Spleen (tissue), 11 donors: Measurements from ENCODE around the gene ANXA11. TPM values are rescaled to one million over a fixed set of nuclear protein-coding genes. Genes with fewer than 3 reads are reported as not detected.

Experiments used
- DNase-seq: peaks from one replicate; pipeline ENCODE4 v3.0.0-alpha.2; 2020
- H3K27ac ChIP-seq, 8 donors: fragments of 200-600 bp; sonication (generic) in 7 of 8; 1 replicate in 4 of 8; 2 replicates in 4 of 8; pipeline versions ENCODE4 v1.5.0 to v1.8.0; 2016 to 2021; ENCODE audit warnings: inconsistent platforms in 4 of 8, mild to moderate bottlenecking in 4 of 8, moderate library complexity in 1 of 8
- H3K27me3 ChIP-seq, 7 donors: fragments of 200-600 bp; sonication (generic) in 6 of 7; replicated peaks in 1 of 7; 1 replicate in 4 of 7; 2 replicates in 3 of 7; pipeline versions ENCODE4 v1.5.0 to v1.8.0; 2016 to 2021; ENCODE audit warnings: inconsistent platforms in 3 of 7, mild to moderate bottlenecking in 1 of 7
- H3K36me3 ChIP-seq, 6 donors: fragments of 200-600 bp; sonication (generic) in 5 of 6; 1 replicate in 4 of 6; 2 replicates in 2 of 6; pipeline versions ENCODE4 v1.5.0 to v1.8.0; 2016 to 2021; ENCODE audit warnings: inconsistent platforms in 2 of 6
- H3K4me1 ChIP-seq, 6 donors: fragments of 200-600 bp; sonication (generic) in 5 of 6; 1 replicate in 3 of 6; 2 replicates in 3 of 6; pipeline versions ENCODE4 v1.5.0 to v1.8.0; 2016 to 2021; ENCODE audit warnings: inconsistent platforms in 3 of 6
- H3K4me3 ChIP-seq, 8 donors: fragments of 200-600 bp; sonication (generic) in 7 of 8; 1 replicate in 4 of 8; 2 replicates in 4 of 8; pipeline versions ENCODE4 v1.5.0 to v1.8.0; 2016 to 2021; ENCODE audit warnings: inconsistent platforms in 4 of 8, mild to moderate bottlenecking in 4 of 8, moderate library complexity in 2 of 8
- H3K9me3 ChIP-seq, 8 donors: fragments of 200-600 bp; sonication (generic) in 7 of 8; 1 replicate in 4 of 8; 2 replicates in 4 of 8; pipeline versions ENCODE4 v1.5.0 to v1.8.0; 2016 to 2021; ENCODE audit warnings: inconsistent platforms in 4 of 8
- POLR2A ChIP-seq, 3 donors: fragments of 450-650 bp; IDR thresholded peaks; one replicate each; pipeline ENCODE4 v1.5.1; 2017; ENCODE audit warnings: antibody characterized with exemption in 3 of 3, mild to moderate bottlenecking in 1 of 3
- POLR2AphosphoS5 ChIP-seq, 3 donors: sonication (generic); formaldehyde crosslinking; IDR thresholded peaks; one replicate each; pipeline ENCODE4 v1.5.1; 2017; ENCODE audit warnings: antibody characterized with exemption in 3 of 3
- WGBS, 5 donors: extraction: QIAGEN DNeasy Blood & Tissue Kit in 3 of 5; methylation state at CpG; one replicate each; pipeline versions ENCODE4 v1.1.5 to v1.1.7; 2013 to 2018; 5-methylcytosine and 5-hydroxymethylcytosine counted together
- intact Hi-C: fragments of 100-400 bp; cut with DNase I; formaldehyde crosslinking; loops from one replicate; pipeline ENCODE4 v1.15.0; 2023; ENCODE audit warnings: low total_unique reads
- polyA plus RNA-seq, 3 donors: library from polyadenylated mRNA; stranded (reverse); fragments of 200-250 nt; gene quantifications; one replicate each; pipeline ENCODE4 v1.2.1, GENCODE V29; 2013
- small RNA-seq, 4 donors: library from RNA; depleted of rRNA; stranded (forward); fragments of <200 nt; gene quantifications; one replicate each; pipeline ENCODE3, GENCODE V24; 2016
- total RNA-seq, 7 donors: library from RNA; depleted of rRNA in 3 of 7; stranded (reverse); fragments of >200 nt in 3 of 7; fragmentation: NEBNext Ultra II Directional in 4 of 7; extraction: Animal tissue kit (Norgen Biotek cat#: 25700) in 4 of 7; gene quantifications; one replicate each; pipeline versions ENCODE4 v1.1.0 to v1.2.1, GENCODE V29; 2016 to 2021
- TF ChIP-seq, protein P1 (sequence below), 11 experiments: fragments of 200-600 bp in 7 of 11; fragments of 450-650 bp in 4 of 11; sonication (generic) in 4 of 11; IDR thresholded peaks in 8 of 11; conservative IDR thresholded peaks in 3 of 11; 1 replicate in 7 of 11; 2 replicates in 4 of 11; pipeline versions ENCODE4 v1.4.0 to v1.8.0; 2016 to 2021; ENCODE audit warnings: antibody characterized with exemption in 11 of 11, inconsistent platforms in 4 of 11, mild to moderate bottlenecking in 1 of 11
- donor health status: healthy with polysubstance abuse.
- donor health status: DM: no; HTN: no; CAD: no; lungs with moderate emphysema.
- donor health status: DM: no; HTN: no; CAD: no.
- donor health status: Bipolar disorder and iron deficiency.
- donor health status: healthy.
- donor health status: DM: no; HTN: no; CAD: no.
- donor health status: DM: yes; HTN: yes; CAD: no.

Gene ANXA11
- total and polyA plus RNA-seq, 10 donors = 89.9 to 201 (median 132) TPM

DNA sequence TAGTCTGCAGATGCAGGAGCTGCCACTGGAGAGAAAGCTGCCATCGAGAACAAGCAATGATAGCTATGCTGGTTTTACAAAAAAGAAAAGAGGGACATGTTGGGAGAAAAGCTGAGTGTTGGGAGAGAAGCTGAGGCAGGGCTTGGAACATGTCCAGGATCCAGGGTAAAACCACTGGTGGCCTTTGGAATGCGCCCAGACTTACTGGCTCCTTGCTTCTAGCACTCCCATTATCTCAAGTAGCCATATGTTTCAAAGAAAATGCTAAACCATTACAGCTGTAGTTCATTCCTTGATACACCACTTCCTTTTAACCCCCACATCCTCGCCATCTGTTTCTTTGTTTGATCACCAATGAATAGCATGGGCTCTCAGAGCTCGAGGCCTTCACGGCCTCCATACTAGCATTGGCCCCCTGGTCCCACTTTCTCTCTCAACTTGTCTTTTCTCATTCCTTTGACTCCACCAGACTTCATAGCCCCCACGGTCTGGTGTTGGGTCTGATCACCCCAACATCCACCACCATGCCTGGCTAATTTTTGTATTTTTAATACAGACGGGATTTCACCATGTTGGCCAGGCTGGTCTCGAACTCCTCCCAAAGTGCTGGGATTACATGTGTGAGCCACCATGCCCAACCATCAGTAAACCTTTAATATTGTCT, 96.6 kb downstream of the ANXA11 start:
- 75 to 91% (median 87%) methylated on average over 8 of the region's 8 CpGs for WGBS, 5 donors
- intact Hi-C loops = no loop called here
- Histone ChIP-seq H3K9me3 (peaks cover 6 to 36% (median 22%) of the 10 kb centered on the region in 8 donors), H3K27ac (no peak overlapping the region), H3K27me3 (no peaks in the 10 kb centered on the region), H3K36me3 (no peaks in the 10 kb centered on the region), H3K4me3 (no peak overlapping the region), H3K4me1 (no peaks in the 10 kb centered on the region)
- no peak for DNase-seq
- TF ChIP-seq POLR2A (IDR thresholded peaks at IDR 0.05) (no peak), POLR2AphosphoS5 (IDR thresholded peaks at IDR 0.05) (no peak)
- TF ChIP-seq, protein P1, sequence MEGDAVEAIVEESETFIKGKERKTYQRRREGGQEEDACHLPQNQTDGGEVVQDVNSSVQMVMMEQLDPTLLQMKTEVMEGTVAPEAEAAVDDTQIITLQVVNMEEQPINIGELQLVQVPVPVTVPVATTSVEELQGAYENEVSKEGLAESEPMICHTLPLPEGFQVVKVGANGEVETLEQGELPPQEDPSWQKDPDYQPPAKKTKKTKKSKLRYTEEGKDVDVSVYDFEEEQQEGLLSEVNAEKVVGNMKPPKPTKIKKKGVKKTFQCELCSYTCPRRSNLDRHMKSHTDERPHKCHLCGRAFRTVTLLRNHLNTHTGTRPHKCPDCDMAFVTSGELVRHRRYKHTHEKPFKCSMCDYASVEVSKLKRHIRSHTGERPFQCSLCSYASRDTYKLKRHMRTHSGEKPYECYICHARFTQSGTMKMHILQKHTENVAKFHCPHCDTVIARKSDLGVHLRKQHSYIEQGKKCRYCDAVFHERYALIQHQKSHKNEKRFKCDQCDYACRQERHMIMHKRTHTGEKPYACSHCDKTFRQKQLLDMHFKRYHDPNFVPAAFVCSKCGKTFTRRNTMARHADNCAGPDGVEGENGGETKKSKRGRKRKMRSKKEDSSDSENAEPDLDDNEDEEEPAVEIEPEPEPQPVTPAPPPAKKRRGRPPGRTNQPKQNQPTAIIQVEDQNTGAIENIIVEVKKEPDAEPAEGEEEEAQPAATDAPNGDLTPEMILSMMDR (IDR thresholded peaks at IDR 0.05 in 8 of 11, conservative IDR thresholded peaks at IDR 0.05 in 3 of 11) = no peak

DNA sequence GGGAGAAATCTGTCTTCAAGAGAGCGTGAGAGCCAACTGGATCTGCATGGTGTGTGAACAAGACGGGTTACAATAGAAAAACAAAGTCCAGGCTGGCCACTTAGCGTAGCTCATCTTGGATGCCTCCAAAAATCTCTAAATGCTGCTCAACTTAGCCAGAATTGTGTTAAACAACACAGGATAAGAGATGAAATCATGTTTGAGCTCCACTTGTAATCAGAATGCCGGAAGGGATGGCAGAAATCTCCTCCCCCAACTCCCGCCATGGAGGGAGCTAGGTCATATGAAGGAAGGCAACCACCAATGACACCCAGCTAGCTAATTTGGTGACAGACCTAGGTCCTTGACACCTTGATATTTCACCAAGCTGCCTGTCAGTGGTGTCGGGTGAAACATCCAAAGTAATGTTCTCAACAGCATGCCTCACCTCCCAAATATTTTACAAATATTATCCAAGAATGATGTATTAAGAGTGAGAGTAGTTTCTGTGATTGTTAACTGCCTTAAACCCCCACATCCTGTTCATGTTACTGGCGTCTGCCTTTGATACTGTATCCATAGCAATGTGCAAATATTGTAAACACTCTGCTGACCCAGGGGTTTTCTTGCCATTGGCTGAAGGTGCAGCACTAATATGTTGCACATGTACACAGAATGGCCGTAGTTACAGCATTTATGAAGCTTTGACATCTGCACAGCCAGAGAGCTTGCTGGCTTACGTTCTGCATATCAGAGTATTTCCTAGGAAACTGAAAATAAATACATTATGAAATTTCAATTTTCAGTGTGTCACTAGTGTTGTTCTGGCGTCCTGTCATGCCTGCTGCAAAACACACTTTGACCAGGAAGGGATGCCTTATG, 101.0 kb downstream of the ANXA11 start:
- H3K27me3 ChIP-seq = no peaks in the 10 kb centered on the region
- TF ChIP-seq, protein P1 (IDR thresholded peaks at IDR 0.05 in 8 of 11, conservative IDR thresholded peaks at IDR 0.05 in 3 of 11) = no peak
- TF ChIP-seq POLR2A (IDR thresholded peaks at IDR 0.05) (no peak), POLR2AphosphoS5 (IDR thresholded peaks at IDR 0.05) (no peak)
- H3K27ac ChIP-seq = peak overlapping the region in 7 of 8 donors; percentile 16 to 68 (median 57)
- H3K4me1 ChIP-seq = no peaks in the 10 kb centered on the region
- no peaks in the 10 kb centered on the region for H3K36me3 ChIP-seq
- H3K9me3 ChIP-seq = peaks cover 5 to 21% (median 17%) of the 10 kb centered on the region in 8 donors
- H3K4me3 ChIP-seq = no peak overlapping the region
- intact Hi-C loops = no loop called here
- no peak for DNase-seq
- 47 to 71% (median 63%) methylated on average over 10 of the region's 10 CpGs for WGBS, 5 donors

Small RNA genes within 50 kb of the gene (small RNA-seq; reads per million reads assigned to genes)
- 0 reads per million in 4 donors for gene RPS12P2

Other genes with a start within 250 kb of the ANXA11 start
- 10 to 100 TPM in 5 of 7 donors, 1 to 10 TPM in 2; 8.9 to 14.8 (median 11.3) TPM for gene TMEM254, start 126.9 kb downstream of the ANXA11 start, total RNA-seq
- 10 to 100 TPM in 1 of 3 donors, 1 to 10 TPM in 2; 6.9 to 10.2 (median 9.6) TPM for gene TMEM254, start 126.9 kb downstream of the ANXA11 start, polyA plus RNA-seq
- 1 to 10 TPM in 6 of 7 donors, not detected in 1; 1.0 to 3.8 (median 2.0) TPM for gene PLAC9, start 72.8 kb downstream of the ANXA11 start, total RNA-seq
- gene PLAC9, start 72.8 kb downstream of the ANXA11 start, polyA plus RNA-seq = 1 to 10 TPM; 5.6 to 8.0 (median 6.7) TPM
- gene MAT1A, start 84.1 kb upstream of the ANXA11 start, total RNA-seq = under 1 TPM in 1 of 7 donors, not detected in 6; 0.76 TPM
- gene MAT1A, start 84.1 kb upstream of the ANXA11 start, polyA plus RNA-seq = under 1 TPM in 1 of 3 donors, not detected in 2; 0.05 TPM
- not detected for gene DYDC1, start 151.2 kb upstream of the ANXA11 start, total RNA-seq
- not detected for gene DYDC1, start 151.2 kb upstream of the ANXA11 start, polyA plus RNA-seq
- not detected for gene DYDC2, start 151.2 kb upstream of the ANXA11 start, total RNA-seq
- gene DYDC2, start 151.2 kb upstream of the ANXA11 start, polyA plus RNA-seq = not detected
- 10 to 100 TPM; 12.7 to 20.7 (median 16.9) TPM for gene PRXL2A, start 203.0 kb upstream of the ANXA11 start, total RNA-seq
- 10 to 100 TPM; 12.4 to 19.0 (median 14.3) TPM for gene PRXL2A, start 203.0 kb upstream of the ANXA11 start, polyA plus RNA-seq
- 100 to 1,000 TPM in 6 of 7 donors, 10 to 100 TPM in 1; 81.3 to 172 (median 129) TPM for gene TSPAN14, start 248.8 kb upstream of the ANXA11 start, total RNA-seq
- gene TSPAN14, start 248.8 kb upstream of the ANXA11 start, polyA plus RNA-seq = 10 to 100 TPM; 13.3 to 32.5 (median 24.6) TPM